Left hindlimb (tissue), 1 donor: ENCODE measurements around the gene SNX1.

Source experiments
- DNase-seq: peaks from one replicate; pipeline ENCODE4 v3.0.0-alpha.2; 2018

SNX1 gene

GRCh38 chr15:64146885-64147681, 51.3 kb downstream of the SNX1 start:
- peak; percentile 56 for DNase-seq

DNA sequence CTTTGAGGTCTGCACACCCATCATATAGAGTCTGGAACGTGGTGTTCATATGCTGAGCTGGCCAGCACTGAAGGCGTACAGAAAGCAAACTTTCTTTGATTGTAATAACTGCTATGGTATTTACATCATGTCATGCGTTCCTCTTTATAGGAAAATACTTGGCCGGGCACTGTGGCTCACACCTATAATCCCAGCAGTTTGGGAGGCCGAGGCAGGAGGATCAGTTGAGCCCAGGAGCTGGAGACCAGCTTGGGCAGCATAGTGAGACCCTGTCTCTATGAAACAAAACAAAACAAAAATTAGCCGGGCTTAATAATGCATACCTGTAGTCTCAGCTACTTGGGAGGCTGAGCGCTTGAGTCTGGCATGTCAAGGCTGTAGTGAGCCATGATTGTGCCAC, 52.4 kb downstream of the SNX1 start:
- no peak for DNase-seq

GRCh38 chr15:64148581-64148980, 52.8 kb downstream of the SNX1 start:
- DNase-seq, result no peak

- no peak for DNase-seq
Measured at GRCh38 chr15:64149424-64149823, 53.6 kb downstream of the SNX1 start.

- no peak for DNase-seq
Measured at GRCh38 chr15:64149893-64150578, 54.3 kb downstream of the SNX1 start.

DNA sequence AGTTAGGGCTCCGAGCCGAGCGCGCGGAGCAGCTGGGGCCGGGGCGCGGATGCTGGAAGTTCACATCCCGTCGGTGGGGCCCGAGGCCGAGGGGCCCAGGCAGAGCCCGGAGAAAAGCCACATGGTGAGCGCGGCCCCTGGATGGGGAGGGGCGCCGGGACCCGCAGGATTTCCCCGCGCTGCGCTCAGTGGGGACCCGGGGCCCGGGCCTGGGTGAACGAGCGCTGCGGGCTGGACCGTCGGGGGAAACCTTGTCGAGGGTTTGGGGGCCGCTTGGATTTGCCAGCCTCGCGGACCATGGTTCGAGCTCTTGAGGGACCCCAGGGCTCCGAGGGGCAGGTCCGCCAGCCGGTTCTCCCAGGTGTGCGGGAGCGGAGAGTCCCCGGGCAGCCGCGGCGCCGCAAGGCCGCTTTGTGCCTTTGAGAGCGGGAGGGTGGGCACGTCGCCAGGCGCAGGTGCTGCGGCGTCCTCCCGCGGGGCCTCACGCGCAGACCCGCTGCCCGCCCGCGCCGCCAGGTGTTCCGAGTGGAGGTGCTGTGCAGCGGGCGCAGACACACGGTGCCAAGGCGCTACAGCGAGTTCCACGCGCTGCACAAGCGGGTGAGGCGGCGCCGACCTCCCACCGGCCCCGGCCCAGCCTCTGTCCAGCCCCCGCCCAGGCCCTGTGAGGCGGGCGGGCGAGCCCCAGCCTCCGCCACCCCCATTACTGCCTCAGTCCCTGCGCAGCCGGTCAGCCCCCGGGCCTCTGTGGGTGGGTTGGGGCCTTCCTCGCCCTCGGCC, 56.1 kb downstream of the SNX1 start, which contains the start of gene SNX22:
TSS of gene SNX22 (plus strand) at position 5 of the 780 bp plus-strand sequence. CDS start at position 50, 45 bp downstream.
- DNase-seq, result no peak

GRCh38 chr15:64152507-64153387, 57.0 kb downstream of the SNX1 start:
- DNase-seq, result no peak

DNA sequence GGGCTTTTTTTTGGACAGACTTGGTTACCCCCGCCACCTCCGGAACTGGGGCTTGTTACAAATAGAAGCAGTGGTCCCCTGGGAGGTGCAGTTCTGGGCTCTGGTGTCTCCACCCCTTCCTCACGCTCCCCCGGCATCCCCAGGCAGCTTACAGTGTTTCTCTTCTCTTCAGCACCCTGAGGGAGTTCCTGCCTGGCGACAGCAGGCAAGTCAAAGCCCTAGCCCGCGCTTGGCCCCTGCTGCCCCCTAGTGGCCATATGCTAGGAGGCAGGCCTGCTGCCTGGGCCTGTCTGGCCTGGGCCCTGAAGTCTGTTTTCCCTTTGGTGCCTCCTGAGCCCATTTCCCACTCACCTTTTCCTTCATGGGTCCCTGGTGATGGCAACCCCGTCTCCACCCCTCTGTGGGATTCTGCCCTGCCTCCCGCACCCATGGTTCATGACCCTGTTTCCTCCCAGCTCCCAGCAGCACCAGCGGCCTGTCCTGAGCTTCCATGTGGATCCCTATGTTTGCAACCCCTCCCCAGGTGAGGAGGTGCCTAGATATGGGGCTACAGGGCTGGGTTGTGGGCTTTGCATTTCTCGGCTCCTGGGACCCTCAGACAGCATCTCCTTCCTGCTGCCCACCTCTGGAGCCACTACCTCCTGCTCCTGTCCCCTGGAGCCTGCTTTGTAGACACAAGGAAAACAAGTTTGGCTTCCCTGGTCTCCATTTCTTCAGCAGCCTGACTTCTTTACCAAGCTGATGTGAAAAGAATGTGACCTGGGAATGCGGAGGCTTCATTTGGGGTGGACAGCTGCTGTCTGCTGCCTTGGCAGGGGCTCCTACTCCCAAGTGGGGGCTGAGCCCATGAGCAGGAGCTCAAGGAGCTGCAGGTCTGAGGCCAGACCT, 57.9 kb downstream of the SNX1 start:
- DNase-seq, result peak; percentile 90

DNA sequence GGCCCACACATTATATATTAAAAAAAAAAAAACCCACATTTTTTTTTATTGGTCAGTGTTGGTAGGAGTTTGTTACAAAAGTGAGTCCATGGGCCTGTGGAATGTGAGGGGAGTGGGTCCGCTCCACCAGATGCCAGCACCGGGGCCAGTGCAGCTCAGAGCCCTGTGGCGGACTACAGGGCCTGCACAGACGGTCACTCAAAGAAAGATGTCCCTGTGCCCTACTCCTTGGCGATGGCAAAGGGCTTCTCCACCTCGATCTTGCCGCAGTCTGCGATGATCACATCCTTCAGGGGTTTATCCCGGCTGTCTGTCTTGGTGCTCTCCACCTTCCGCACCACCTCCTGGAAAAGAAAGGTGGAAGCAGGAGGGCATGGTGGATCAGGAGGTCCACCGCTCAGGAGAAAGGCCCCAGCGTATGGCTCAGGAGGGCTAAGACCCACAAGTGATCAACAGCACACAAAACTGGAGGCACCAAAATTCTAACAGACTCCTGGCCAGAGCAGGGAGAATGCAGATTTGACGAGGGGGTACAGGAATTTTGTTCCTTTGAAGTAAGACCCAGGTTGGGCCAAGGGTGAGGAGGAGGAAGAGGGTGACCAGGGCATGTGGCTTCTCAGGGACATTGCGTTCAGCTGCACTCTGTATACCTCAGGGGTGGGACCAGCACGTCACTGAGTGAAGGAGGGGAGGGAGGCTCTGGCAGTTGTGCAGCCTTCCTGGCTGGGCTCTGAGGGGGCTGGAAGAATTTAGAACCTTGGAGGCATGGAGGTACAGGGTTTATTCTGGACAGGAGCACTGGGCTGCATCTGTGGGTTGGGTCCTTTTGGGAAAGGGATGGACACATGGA, 60.2 kb downstream of the SNX1 start:
- no peak for DNase-seq

DNA sequence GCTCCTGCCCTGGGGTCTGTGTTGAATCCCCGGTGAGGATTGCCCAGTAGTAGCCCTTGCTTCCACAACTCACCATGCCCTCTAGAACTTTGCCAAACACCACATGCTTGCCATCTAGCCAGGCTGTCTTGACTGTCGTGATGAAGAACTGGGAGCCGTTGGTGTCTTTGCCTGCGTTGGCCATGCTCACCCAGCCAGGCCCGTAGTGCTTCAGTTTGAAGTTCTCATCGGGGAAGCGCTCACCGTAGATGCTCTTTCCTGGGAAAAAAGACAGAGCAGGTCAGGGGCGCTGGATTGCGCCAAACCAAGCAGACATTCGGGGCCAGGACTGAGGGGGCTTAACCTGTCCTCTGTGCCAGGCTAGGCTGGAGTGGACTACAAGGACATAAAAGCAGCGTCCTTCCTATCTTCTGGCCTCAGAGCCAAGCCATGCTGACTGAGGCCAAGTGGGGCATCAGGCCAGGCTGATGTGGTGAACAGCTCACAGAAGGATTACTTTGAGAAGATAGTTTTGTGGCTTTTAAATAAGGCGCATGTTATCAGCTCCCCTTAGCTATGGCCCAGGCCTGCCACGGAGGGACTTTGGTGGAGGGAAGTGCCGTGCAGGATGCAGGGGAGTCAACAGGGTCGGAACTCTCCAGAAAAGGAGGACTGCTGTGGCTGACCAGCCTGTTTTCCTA, 61.0 kb downstream of the SNX1 start:
- DNase-seq, result no peak

- DNase-seq, result no peak
Measured at GRCh38 chr15:64157599-64158125, 61.9 kb downstream of the SNX1 start.

- no peak for DNase-seq
Measured at GRCh38 chr15:64158363-64159134, 62.8 kb downstream of the SNX1 start.

- no peak for DNase-seq
Measured at GRCh38 chr15:64161688-64162477, 66.1 kb downstream of the SNX1 start.

GRCh38 chr15:64162478-64162868, 66.7 kb downstream of the SNX1 start:
- DNase-seq, result no peak

DNA sequence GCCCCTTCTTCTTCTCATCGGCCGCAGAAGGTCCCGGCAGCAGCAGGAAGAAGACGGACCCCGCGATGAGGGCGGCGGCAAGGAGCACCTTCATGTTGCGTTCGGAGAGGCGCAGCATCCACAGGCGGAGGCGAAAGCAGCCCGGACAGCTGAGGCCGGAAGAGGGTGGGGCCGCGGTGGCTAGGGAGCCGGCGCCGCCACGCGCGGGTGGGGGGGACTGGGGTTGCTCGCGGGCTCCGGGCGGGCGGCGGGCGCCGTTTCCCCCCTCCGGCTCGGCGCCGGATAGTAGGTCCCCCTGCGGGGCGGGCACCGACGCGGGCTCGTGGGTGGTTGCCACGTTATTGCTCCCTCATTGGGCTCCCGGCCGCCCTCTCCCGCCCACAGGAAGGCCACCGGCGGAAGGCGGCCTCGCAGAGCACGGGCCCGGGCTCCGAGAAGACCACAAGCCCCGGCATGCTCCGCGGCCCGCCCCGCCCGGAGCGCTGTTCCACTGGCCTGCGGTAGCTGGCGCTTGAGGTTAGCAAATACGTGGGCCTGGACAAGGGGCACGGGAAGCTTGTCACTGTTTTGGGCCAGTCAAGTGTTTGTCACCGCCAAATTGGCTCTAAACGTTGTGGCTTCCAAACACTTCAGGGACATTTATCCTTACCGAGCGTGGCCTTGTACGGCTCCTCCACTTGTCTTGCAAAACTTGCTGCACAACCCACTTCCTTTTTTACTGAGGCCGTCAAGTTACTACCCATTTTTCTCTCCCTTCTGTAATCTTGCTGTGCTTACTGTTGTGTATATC, 67.3 kb downstream of the SNX1 start, which contains the start of gene PPIB:
TSS of gene PPIB (minus strand) at position 154 of the 790 bp plus-strand sequence. CDS start at position 118, 36 bp downstream.
- DNase-seq, result peak; percentile 98

- no peak for DNase-seq
Measured at GRCh38 chr15:64163659-64164362, 68.0 kb downstream of the SNX1 start.
